Measurements from ENCODE around the gene CTNND2.

- TF ChIP-seq CTCF (IDR thresholded peaks at IDR 0.05) (no peak), POLR2A (IDR thresholded peaks at IDR 0.05; ENCODE audit: low read depth) (no peak), POLR2AphosphoS5 (IDR thresholded peaks at IDR 0.05) (no peak), EP300 (IDR thresholded peaks at IDR 0.05) (no peak)
These were observed 851.4 kb downstream of the CTNND2 start for GRCh38 chr5:11052871-11053270.

Measured in esophagus muscularis mucosa (tissue), 4 donors.